GM19035 (cell line): ENCODE results near the gene CPED1.
A peak's percentile ranks its signal among the peaks of the same experiment; 100 is the strongest.

Experiments used
- ATAC-seq: cut with Tn5 transposase; IDR thresholded peaks from one replicate; pipeline ENCODE4 v1.9.1; 2021; ENCODE audit not compliant: unreplicated experiment

Gene CPED1

DNA sequence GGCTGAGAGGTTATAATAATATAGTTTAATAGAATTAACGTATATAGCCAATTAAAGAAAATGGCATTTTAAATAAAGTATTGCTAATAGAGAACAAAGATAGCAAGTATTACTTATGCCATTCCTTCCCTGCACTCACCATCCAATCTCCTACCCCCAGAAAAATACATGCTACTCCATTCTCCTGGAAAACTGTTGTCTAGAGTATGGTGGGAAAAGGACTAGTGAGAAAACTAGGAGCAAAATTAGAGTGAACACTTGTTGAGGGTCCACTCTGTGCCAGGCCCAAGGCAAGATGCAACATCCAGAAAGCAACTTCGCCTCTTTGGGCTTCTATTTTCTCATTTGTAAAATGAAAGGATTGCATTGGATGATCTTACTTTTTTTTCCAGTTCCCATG, 149.1 kb downstream of the CPED1 start:
- no peak for ATAC-seq

DNA sequence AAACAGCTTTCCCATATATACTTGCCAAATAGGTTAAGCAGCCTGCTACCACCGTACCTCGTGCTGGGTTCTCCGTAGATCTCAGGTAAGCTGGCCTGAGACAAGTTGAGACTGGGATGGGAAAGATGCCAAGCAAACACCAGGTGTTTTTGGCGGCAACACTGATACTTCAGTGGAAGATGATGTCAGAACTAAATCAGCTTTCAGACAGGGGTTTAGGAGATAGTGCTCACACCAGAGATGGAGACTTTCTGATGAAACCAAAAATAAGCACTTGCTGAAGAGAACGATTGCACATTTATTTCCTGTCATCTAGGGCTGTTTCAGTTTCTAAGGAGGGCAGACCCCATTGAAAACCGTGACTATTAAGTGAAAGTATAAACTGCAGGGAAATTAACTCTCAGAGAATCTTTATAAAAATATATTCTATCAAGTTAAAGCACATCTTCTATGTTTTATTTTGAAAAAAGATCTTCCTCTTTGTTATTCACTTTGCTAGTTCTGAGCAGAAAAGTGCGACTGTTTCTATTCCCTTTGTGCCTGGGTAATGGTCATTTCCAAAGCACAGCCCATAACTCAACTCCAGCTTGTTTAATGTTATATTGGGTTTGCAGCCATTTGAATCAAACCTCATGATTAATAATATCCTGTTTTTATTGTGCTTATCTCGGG, 149.9 kb downstream of the CPED1 start:
- ATAC-seq: peak; percentile 100

DNA sequence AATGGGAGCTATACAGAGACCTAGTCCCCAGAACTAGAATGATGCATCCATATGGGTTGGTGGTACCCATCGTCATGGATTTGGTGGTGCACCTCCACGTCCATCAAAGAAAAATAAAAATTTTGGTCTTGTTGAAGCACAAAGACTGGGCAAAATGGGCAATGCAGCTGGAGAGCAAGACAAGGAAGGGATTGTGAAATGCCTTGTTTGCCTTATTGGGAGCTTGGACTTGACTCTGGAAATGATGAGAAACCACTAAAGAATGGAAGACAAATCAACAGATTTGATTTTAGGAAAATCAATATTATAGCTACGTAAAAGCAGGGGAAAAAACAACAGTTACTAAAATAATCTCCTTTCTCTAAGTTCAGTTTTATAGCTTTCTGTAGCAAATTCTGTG, 150.9 kb downstream of the CPED1 start:
- ATAC-seq: no peak

DNA sequence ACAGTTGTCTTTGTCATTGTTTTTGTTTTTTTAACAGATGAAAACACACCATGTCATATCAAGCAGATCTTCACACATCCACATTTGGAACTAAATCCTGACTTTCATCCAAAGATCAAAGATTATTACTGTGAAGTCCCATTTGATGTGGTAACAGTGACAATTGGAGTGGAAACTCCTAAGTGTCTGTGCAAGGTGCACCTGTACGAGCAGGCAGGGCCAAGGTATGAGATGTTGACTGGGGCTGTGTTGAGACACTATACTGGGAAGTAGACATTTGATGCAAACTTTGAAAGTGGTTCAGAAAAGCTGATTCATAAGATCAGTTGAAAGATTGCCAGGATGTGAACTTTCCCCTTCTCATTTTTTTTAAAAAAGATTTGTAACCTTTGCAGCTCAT, 152.3 kb downstream of the CPED1 start:
- ATAC-seq: no peak

DNA sequence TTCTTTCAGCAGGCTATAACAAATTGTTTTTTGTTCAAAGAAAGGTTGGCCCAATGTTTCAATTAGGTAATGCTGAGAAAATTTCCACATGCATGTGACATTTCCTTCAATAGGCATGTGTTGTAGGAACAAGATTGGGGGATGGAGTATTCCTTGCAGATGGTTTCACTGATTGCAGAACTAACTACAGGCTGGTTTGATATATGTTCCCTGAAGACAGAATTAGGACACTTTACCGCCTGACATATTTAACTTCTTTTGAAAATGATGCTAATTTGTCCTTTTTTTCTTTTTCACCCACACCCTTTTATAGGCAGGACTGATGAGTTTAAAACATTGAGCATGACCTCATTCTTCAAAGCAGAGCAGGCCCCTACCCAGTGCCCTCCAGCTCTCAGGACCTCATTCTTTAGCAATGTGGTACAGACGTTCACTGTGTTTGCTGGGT, 163.3 kb downstream of the CPED1 start:
- ATAC-seq: no peak

DNA sequence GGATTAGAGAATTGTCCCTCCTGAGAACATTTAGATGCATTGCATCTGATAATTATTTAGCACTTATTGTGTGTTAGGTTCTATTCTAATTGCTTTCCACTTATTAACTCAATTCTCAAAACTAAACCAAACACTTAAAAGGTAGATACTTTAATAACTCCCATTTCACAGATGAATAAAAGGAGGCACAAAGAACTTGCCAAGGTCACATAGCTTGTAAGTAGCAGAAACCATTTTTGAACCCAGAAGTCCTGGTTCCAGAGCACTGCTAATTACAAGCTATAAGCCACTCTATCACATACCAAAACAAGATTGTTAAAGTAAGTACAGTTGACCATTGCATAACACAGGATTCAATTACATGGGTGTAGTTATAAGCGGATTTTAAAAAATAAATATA, 164.9 kb downstream of the CPED1 start:
- ATAC-seq: no peak

DNA sequence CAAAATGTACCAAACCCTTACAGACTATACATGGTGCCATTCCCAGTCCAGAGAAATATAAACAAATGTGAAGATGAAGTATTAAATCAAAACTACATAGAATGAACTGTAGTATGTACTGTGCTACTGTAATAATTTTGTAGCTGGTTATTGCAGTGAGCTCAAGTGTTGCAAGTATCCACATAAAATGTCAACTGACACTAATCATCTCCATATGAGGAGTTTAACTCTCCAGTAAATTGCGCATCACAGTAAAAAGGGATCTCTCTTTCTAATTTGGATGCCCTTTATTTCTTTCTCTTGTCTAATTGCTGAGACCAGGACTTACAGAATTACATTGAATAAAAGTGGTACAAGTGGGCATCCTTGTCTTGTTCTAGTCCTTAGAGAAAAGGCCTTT, 165.5 kb downstream of the CPED1 start:
- ATAC-seq: no peak

DNA sequence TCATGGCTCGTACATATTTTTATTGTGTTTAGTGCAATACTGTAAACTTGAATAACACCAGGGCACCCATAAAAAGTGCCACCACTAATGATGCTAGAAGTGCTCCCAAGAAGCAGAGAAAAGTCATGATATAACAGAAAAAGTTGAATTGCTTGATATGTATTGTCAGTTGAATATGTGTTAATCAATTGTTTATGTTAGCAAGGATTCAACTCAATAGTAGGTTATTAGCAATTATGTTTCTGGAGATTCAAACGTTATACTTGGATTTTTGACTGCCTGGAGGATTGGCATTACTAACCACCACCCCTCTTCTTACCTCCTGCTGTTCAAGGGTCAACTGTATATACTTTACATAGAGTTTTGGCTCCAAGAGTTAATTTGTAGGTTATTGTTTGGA, 168.3 kb downstream of the CPED1 start:
- ATAC-seq: no peak

DNA sequence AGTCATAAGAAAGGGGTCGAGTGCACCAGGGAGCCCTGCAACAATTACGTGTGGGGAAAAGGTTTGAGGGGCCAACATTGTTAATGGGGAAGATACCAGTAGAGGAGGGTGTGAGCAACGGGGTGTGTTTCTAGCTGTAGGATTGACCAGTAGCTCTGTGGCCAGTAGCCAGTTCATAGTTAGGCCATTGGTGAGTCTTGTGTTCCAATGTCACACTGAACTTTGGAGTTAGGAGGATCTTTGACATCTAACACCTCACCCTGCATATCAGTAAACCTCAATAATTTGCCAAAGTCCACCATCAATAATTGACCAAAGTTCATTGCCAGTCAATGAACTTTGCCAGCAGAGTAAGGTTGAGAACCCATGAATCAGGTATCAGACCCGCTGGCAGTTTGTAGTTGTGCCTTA, 168.8 kb downstream of the CPED1 start:
- ATAC-seq: no peak

DNA sequence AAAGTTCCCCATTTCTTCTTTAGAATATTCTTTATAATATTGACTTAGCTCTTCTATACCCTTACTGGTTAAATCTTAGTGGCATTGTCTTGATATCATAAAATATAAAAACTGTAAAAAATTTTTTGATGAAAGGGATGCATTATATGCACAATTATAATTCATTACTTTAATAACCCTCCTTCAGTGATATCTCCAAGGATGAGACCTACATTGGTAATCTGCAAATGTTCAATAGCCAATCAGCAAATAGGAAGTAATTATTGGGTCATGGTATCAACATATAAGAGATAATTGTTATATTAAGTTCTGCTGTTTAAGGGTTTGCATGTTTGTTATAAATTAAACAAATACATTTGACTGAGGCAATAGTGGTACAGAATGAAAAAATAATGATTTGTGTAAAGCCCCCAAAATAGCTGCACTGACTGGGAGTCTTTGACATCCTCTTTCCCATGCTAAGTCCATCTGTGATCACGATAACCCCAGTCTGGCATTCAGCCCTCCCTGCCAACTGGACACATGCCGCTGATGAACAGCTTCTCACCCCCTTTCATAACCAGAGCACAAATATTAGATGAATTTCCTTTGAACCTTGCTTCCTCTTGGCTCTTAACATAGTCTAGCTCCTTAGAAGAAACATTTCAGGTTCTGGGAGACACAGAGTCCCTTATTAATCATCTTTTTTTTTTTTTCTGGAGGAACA, 169.5 kb downstream of the CPED1 start:
- no peak for ATAC-seq

DNA sequence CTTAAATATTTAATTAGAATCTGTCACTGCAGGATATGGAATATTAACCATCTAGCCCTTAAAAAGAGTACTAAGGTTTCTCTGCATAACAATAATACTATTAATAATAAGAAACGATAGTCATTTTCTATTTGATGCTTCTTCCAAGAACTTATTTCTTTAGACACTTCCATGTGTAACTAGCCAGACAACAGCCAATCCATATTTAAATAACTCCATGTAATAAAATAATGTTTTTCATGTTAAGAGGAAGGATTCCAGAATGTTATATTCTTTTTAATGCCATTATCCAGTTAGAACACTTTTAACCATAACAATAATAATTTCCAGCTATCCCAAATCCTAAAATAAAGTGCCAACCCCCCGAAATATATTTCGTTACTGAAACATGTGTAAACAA, 170.2 kb downstream of the CPED1 start:
- no peak for ATAC-seq

DNA sequence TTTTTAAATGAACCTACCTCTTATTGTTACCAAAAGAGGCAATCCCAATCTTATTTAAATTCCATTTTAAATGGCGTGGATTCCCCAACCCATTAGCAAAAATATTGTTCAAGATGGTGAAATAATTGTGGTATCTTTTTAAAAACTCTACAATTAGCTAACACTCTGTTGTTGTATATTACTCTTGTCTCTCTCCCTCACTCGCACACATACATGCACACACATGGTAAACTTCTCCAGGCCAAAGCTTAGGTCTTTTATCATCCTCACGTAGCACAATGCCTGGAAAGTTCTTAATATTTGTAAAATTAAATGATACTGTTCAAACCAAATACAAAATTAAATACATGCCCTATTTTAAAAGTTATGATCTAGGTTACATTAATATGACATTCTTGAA, 171.0 kb downstream of the CPED1 start:
- no peak for ATAC-seq

DNA sequence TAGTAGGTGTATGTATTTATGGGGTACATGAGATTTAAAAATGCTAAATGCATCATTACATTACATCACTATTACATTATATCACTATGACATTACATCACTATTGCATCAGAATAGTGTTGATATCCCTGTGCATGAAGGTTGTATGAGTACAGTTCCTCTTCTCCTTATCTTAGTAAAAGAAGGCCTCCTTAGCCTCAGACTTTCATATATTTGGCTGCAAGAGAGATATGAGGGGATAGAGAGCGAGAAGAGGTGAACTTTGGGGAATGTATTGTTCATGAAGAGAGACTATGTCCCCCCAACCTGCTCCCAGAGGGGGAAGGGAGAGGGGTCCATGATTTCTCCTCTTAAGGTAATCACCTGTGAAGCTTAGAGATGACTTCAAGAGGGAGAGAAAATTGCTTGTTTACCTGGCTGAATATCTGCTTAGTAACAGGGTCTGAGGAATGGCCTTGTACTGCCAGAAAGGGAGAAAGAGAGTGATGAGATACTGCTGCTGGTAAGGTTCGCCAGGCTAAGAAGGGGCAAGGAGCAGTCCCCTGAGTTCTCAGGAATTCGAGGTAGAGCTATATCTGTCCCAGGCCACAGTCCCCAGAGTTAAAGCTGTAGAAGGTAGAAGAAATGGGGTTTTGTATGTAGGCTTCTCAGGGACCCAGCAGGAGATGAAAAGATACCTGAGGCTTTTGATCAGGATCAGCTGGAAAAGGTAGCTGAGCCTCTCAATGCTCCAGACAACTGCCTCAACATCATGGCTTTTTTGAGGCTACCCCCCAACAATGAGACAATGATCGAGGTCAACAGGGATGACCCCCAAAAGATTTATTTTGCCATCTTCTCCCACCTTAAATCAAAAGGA, 171.9 kb downstream of the CPED1 start:
- ATAC-seq: no peak

DNA sequence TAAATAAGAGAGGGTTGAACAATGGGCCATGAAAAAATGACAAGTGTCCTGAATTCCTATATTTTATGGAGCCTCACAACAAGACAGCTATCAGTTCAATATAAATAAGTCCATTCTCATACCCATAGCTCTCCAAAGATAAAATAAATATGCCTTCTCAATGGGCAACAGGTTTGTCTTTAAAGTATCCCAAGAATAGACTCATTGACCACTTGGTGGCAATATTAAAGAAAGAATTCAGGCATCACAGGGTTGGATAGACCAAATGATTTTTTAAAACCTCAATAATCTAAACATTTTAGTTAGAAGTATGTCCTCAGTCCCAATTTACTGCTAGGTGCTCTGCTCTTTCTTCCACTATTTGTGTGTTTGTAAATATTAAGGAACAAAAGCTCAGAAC, 175.2 kb downstream of the CPED1 start:
- ATAC-seq: no peak

DNA sequence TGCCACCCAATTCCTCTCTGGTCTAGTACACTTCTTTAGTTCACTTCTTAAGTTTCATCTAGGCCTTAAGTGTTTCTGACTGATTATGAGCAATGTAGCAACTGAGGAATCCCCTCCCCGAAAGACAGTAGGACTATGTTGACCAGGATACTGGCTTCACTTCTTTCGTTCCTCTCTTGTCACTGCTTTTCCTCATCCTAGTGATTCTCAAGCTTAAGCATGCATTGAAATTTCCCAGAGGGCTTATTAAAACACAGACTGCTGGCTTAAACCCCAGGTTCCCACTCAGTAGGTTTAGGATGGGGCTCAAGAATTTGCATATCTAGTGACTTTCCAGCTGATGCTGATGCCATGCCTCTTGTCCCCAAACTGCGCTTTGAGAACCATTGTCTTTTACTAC, 175.7 kb downstream of the CPED1 start:
- ATAC-seq: no peak

DNA sequence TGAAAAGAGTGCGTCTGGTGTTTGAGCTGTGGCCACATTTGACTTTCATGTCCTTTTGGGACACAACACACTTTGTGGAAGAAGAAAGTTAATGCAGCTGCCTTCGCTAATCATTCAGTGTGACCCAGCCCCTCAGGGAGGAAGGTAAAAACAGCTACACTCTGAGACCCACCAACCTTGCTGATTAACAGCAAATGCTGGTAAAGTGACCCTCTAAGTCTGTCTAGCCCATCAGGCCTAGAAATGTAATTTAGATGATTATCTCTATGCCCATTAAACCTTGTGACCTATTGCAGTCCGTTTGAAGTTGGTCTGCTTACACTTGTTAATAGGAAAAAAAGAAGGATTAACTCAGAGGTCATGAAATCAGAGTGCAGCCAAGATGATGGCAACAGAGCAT, 178.4 kb downstream of the CPED1 start:
- ATAC-seq: no peak

DNA sequence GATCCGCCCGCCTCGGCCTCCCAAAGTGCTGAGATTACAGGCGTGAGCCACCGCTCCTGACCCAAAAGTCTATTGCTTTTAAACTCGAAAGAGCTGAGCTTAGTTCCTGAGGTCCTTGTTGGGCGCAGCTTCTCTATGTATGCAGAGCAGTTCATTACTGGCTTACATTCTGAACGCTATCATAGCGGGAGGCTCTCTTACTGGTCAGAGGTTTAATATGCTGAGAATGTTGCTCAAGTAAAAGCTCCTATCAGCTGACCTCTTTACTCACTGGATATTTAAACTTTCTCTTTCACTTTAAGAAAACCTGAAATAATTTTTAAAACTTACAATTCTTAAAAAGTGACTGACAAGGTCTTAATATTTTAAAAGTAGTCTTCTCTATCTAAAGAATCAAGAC, 179.5 kb downstream of the CPED1 start:
- no peak for ATAC-seq

DNA sequence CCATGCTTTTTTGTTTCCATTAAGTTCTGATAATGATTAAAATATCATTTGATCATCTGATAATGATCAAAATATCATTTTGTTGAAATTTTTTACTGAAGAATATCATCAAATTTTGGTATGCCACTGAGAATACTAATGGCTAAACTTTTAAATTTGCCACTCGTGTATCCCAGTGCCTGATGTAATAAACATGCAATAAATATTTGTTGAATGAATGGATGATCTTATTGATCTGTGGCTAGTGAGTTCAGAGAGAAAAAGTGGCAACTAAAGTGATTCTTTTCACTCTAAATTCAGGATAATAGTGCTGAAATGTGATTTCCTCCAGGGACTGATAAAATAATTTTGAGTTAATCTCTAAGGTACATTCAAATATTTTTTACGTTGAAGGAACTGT, 181.0 kb downstream of the CPED1 start:
- no peak for ATAC-seq

DNA sequence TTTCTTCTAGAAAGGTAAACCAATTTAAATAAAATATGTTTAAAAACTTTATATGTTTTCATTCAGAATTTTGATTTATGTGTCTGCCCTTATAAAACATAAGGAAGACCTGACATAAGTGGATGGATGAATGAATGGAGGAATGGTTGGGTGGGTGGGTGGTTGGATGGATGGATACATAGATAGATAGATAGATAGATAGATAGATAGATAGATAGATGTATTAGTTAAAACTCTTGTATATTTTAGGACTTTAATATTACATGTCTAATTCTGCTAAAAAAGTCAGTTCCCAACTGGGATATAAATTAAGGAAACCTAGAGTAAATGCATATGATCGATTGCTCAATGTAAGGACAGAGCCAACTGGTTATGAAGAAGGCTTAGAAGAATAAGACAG, 184.0 kb downstream of the CPED1 start:
- no peak for ATAC-seq

DNA sequence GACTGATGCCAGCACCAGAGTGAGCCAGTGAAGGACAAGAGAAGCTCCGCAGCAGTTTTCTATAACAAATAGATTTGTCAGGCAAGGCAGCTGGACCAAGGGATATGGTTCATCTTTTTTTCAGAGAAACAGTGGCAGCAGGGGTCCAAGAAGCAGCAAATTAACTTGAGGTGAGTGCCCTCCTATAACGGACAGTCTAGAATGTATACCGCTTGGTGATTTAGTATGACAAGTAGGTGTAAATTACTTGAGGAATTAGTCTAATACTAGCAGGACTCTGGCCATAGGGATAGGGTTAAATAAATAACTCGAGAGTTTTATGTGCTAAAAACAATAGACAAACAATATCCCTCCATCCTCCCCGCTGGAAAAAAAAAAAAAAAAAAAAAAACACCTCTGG, 187.3 kb downstream of the CPED1 start:
- ATAC-seq: no peak

DNA sequence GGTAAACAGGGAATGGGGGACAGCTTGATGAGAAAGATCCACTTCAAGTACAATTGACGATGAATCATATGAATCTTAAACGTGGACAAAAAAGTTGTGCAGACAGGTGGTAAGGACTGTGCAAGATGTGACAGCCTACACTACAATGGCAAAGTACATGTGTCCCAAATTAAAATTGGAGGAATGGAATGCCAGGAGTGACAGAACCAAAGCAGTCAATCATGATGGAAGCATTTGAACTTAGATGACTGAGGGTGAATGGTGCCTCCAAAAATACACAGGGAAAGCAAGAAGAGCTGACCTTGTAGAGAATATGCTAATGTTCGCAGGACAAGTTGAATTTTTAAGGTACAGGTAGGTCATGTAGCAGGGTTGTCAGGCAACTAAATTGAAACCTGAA, 189.9 kb downstream of the CPED1 start:
- no peak for ATAC-seq
